Subcutaneous abdominal adipose tissue (tissue), 5 donors: ENCODE results near the gene FYB1.

Experiments
- H3K27ac ChIP-seq: one replicate; pipeline ENCODE4 v1.7.0; 2013; ENCODE audit warnings: low read depth, mild to moderate bottlenecking, inconsistent platforms, low read length, moderate library complexity
- H3K27me3 ChIP-seq, 5 donors: one replicate each; pipeline ENCODE4 v1.7.0; 2013; ENCODE audit warnings: low read length in 5 of 5, inconsistent platforms in 1 of 5; ENCODE audit not compliant: control insufficient read depth in 5 of 5, insufficient read depth in 4 of 5
- H3K36me3 ChIP-seq, 5 donors: one replicate each; pipeline ENCODE4 v1.7.0; 2013; ENCODE audit warnings: low read length in 5 of 5; ENCODE audit not compliant: control insufficient read depth in 5 of 5, insufficient read depth in 5 of 5
- H3K4me1 ChIP-seq, 5 donors: one replicate each; pipeline ENCODE4 v1.7.0; 2013; ENCODE audit warnings: low read length in 5 of 5, mild to moderate bottlenecking in 3 of 5, moderate library complexity in 1 of 5; ENCODE audit not compliant: control insufficient read depth in 5 of 5, insufficient read depth in 5 of 5
- H3K4me3 ChIP-seq, 5 donors: one replicate each; pipeline ENCODE4 v1.7.0; 2013; ENCODE audit warnings: low read length in 5 of 5, low read depth in 1 of 5
- H3K9ac ChIP-seq, 5 donors: one replicate each; pipeline ENCODE4 v1.7.0; 2013; ENCODE audit warnings: low read length in 5 of 5, mild to moderate bottlenecking in 4 of 5, moderate library complexity in 3 of 5
- H3K9me3 ChIP-seq, 5 donors: one replicate each; pipeline ENCODE4 v1.7.0; 2013; ENCODE audit warnings: low read length in 5 of 5; ENCODE audit not compliant: control insufficient read depth in 5 of 5
- donor health status: healthy.
- donor health status: healthy.
- donor health status: healthy.
- donor health status: healthy.
- donor health status: healthy.

FYB1 gene

DNA sequence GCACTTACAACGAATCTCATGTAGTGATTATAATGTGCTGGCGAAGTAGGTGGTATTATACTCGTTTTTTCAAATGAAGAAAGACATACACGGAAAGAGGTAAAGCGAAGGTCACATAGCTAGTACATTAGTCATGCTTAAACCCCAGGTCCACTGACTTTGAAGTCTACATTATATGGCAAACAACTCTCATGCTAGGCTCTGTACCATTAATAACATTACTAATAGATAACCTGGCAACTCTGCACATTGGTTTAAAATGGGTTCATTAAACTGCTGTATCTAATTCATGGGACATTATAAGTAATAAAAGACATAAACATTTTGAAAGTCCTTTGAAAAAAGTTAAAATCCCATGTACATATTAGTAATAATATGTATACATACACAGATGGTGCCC is 21.2 kb downstream of the FYB1 start:
- Histone ChIP-seq H3K27ac (no peak overlapping the region), H3K4me3 (no peak overlapping the region), H3K4me1 (peaks cover 0 to 4% (median 2%) of the 10 kb centered on the region in 5 donors), H3K9ac (no peak overlapping the region), H3K36me3 (no peaks in the 10 kb centered on the region), H3K27me3 (no peaks in the 10 kb centered on the region), H3K9me3 (no peaks in the 10 kb centered on the region)

DNA sequence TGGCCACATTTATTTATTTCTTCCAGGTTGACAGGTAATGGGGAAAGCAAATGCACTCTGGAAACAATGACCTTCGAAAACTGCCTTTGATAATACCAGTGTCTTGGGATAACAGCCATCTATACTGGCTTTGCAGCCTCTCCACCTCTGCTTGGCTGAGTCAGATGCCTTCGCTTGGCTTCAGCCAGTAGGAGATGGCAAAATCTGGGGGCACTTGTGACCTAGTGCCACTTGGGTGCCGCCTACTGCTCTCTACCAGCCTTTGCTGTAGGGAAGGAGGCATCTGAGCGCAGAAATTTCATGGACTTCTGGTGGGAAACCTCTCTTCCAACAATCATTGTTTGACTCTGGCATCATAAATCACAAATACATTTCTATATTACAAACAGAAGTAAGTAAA is 21.8 kb downstream of the FYB1 start:
- Histone ChIP-seq H3K27ac (no peak overlapping the region), H3K4me3 (no peak overlapping the region), H3K27me3 (no peaks in the 10 kb centered on the region), H3K4me1 (peaks cover 0 to 8% (median 4%) of the 10 kb centered on the region in 5 donors), H3K9me3 (no peaks in the 10 kb centered on the region), H3K36me3 (no peaks in the 10 kb centered on the region), H3K9ac (no peak overlapping the region)

DNA sequence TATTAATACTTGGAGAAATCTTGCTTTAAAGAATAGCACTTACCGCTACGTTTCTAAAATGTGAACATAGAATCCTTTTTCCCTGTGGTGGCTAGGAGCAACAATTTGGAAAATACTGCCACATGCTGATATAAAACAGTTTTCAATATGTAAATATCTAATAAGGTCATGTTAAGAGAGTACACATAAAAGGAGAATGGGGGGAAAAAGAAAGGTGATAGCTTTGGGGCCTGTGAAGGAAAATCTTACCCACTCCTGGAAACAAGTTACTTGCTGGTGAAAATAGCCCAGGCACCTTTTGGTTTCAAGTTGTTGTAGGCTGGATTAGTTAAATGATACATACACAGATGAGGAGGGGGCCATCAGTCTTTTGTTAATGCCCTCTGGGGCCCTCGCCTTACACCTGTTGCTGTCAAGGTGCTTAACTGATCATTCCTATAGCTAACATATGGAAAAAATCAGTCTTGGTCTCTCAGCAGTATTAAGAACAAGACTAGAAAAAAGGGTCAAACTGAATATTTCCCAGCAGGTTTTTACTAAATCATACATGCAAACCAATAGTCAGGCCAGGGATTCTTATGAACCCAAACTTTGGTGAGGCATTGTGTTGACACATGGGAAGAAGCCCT is 24.1 kb downstream of the FYB1 start:
- H3K9me3 ChIP-seq = no peaks in the 10 kb centered on the region
- peaks cover 0 to 6% (median 4%) of the 10 kb centered on the region in 5 donors for H3K4me1 ChIP-seq
- H3K4me3 ChIP-seq = no peak overlapping the region
- H3K27ac ChIP-seq = no peak overlapping the region
- H3K27me3 ChIP-seq = no peaks in the 10 kb centered on the region
- no peaks in the 10 kb centered on the region for H3K36me3 ChIP-seq
- H3K9ac ChIP-seq = no peak overlapping the region

DNA sequence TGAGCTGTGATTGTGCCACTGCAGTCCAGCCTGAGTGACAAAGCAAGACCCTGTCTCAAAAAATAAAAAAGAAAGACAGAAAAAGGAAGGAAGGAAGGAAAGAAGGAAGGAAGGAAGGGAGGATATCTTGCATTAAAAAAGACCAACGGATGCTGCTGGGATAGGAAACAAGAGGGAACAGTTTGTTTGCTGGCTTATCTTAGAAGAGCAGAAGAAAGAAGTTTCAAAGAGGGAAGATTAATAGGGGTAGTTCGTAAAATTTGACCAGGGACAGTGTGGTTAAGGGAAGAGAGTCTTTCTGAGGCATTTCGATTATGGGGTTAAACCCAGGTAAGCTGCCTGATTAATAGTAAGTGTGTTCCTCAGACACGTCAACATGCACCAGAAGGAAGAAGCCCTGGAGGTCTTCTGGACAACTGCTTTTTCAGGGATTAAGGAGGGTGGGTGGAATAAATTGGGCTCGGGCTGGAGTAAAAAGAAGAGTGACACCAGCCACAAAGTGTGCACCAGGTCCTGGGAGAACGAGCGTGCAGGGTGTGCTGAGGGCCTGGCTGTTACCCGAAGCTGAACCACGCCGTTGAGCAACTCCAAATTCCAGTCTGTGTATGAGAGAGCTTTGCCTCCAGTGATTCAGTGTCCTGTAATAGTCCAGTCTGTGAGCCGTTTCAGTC is 24.8 kb downstream of the FYB1 start:
- Histone ChIP-seq H3K36me3 (no peaks in the 10 kb centered on the region), H3K4me3 (no peak overlapping the region), H3K4me1 (peaks cover 0 to 8% (median 4%) of the 10 kb centered on the region in 5 donors), H3K9me3 (no peaks in the 10 kb centered on the region), H3K9ac (no peak overlapping the region), H3K27ac (no peak overlapping the region), H3K27me3 (no peaks in the 10 kb centered on the region)

DNA sequence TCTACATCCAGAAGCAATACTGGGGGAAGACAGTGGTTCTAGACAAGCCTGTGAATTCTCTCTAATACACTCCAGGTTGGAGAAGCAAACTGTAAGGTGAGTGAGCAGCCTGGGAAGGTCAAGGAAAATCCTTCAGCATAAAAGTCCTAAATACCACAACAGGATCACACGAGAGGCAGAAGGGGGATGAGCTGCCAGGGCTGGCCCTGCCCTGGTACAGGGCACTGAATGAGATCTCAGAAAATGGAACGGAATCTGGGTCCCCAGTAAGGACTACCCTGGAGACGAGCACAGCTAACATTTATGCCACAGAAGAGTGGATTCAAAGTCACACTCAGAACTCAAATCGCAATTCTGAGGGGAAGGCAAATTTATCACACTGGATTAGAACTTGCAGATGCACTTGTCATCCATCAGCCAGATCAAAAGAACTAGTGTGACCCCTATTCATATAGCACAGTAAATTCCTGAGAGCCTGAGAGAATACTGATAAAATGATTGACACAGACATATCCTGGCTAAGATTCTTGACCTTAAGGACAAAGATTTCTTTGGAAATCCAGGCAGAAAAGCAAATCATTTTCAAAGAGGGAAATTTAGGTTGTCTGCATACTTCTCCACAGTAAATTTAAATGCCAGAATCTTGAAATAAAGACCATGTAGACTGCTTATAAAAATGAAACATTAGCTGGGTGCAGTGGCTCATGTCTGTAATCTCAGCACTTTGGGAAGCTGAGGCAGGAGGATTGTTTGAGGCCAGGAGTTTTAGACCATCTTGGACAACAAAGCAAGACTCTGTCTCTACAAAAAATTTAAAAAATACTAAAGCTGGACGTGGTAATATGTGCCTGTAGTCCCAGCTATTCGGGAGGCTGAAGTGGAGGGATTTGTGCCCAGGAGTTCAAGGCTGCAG is 25.6 kb downstream of the FYB1 start:
- no peak overlapping the region for H3K4me3 ChIP-seq
- H3K27me3 ChIP-seq = no peaks in the 10 kb centered on the region
- H3K27ac ChIP-seq = no peak overlapping the region
- H3K9me3 ChIP-seq = no peaks in the 10 kb centered on the region
- H3K9ac ChIP-seq = no peak overlapping the region
- H3K36me3 ChIP-seq = no peaks in the 10 kb centered on the region
- H3K4me1 ChIP-seq = peaks cover 0 to 11% (median 4%) of the 10 kb centered on the region in 5 donors

DNA sequence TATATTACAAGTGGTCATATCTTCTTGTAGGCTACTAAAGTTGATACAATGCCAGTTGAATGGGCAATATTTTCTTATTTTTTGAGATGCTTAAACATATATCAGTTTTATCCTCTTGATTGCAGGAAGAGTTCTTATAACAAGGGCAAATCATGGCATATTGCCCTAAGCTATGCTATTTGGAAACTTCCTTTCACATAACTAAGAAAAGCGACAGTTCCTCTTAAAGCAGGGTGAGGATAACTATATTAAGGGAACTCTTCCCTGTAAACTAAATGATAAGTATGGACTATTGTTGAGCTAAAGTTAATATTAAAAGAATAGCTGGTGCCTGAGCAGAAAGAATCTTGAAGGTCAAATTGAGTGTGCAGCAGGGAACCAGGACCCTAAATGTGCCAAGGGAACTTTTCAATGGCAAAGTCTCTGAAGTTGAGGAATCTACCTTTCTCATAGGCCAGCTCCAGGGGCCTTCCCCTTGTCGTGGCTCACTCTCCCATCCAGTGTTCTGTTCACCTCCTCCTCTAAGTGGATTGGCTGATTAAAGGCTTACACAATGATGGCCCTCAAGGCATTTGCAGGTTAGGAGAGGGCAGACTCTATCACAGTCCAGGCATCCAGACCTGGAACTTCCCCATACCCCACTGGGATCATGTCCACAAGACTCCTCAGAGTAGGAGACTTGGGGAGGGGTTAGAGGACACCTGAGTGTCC is 26.8 kb downstream of the FYB1 start:
- no peaks in the 10 kb centered on the region for H3K9me3 ChIP-seq
- no peak overlapping the region for H3K4me3 ChIP-seq
- no peaks in the 10 kb centered on the region for H3K27me3 ChIP-seq
- H3K36me3 ChIP-seq = no peaks in the 10 kb centered on the region
- no peak overlapping the region for H3K27ac ChIP-seq
- H3K4me1 ChIP-seq = peaks cover 0 to 11% (median 4%) of the 10 kb centered on the region in 5 donors
- H3K9ac ChIP-seq = no peak overlapping the region

DNA sequence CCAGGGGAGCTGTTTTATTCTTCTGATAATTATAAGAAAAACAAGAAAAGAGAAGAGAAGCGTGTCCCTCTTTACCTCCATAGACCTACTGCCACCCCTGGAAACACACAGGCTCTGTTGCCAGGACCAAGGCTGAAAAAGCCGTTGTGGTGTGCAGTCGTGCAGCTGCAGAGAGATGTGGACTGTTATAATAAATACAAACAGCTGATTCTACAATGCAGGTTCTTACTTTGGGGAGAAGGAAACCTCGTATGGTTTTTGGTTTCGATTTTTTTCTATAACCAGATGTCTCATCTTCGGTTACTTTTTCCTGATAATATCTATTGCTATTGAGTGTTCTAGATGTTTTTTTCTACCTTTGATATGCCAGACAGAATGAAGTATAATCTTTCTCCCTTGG is 28.1 kb downstream of the FYB1 start:
- H3K27me3 ChIP-seq = no peaks in the 10 kb centered on the region
- peaks cover 0 to 11% (median 4%) of the 10 kb centered on the region in 5 donors for H3K4me1 ChIP-seq
- no peak overlapping the region for H3K4me3 ChIP-seq
- H3K27ac ChIP-seq = no peak overlapping the region
- no peaks in the 10 kb centered on the region for H3K9me3 ChIP-seq
- no peaks in the 10 kb centered on the region for H3K36me3 ChIP-seq
- H3K9ac ChIP-seq = no peak overlapping the region

DNA sequence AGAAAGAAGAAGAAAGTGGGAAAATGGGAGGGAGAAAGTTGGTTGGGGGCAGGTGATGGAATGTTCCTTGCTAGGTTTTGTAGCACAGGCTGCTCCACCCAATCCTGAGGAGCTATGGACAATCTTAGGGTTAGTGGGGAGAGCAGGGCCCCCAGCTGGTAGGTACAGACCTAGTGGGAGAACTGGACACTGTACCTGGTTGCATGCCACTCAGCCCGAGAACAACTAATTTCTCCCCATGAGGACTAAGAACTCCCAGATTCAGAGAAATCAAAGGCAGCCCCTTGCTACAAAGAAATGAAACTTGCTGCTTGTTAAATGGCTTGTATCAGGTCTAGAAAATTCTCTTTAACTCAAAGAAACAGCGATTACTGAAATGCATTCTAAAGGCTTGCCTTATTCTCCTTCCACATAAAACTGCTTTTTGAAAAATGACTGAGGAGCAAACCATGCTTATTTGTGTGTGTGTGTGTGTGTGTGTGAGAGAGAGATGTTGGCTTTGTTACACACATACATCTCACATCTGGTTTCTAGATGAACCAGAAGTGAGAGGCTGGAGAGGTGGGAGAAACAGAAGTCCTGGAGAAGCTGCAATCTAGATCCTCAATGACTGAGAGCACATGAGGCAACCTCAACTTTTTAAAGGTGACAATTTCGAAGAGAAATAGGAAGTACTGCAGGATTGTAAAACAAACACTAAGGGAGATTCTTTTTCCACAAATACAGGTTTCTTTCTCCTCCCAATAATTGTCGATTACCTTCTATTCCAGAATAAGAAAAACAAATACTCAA is 28.9 kb downstream of the FYB1 start:
- no peak overlapping the region for H3K27ac ChIP-seq
- no peak overlapping the region for H3K9ac ChIP-seq
- peaks cover 0 to 11% (median 4%) of the 10 kb centered on the region in 5 donors for H3K4me1 ChIP-seq

DNA sequence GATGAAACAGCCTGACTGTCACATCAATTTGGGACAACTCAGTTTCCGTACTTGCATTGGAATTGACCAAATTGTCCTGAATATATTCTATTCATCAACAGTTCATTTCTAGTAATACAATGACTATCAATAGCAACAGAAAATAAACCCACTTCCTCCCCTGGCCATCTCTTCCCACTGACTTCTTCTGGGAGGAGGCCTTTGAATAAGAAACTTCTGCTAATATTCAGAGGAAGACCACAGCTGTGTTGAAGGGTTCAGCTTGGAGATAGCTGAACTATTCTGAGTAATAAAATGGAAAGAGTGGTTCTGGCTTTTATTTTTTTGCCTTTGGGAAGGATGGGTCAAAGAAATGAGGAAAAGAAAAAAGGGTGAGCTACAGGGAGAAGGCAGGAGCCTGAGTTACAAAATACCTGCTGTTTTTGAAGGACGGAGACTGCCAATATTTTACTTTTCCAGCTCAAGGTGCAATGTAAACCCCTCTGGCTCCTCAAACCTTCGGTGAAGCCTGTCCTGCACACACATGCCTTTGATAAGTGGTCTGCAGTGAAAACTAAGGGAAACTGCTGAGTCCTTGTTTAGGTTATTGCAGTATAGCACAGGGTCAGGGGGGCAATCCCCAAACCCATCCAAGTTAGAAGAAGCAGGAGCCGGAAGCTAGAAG is 29.9 kb downstream of the FYB1 start:
- H3K27ac ChIP-seq = no peak overlapping the region
- H3K9me3 ChIP-seq = no peaks in the 10 kb centered on the region
- no peak overlapping the region for H3K9ac ChIP-seq

More for the DNA sequence above, 28.9 kb downstream of the FYB1 start:
- Histone ChIP-seq H3K4me3 (no peak overlapping the region), H3K36me3 (no peaks in the 10 kb centered on the region), H3K9me3 (no peaks in the 10 kb centered on the region), H3K27me3 (no peaks in the 10 kb centered on the region)

More for the DNA sequence above, 29.9 kb downstream of the FYB1 start:
- H3K36me3 ChIP-seq = no peaks in the 10 kb centered on the region
- no peak overlapping the region for H3K4me3 ChIP-seq
- no peaks in the 10 kb centered on the region for H3K27me3 ChIP-seq
- peaks cover 0 to 11% (median 3%) of the 10 kb centered on the region in 5 donors for H3K4me1 ChIP-seq
